IgD-negative memory B cell (primary cell): ENCODE data around the gene NADSYN1. TPM values are rescaled to one million over a fixed set of nuclear protein-coding genes. Genes with fewer than 3 reads are reported as not detected.

Experiments
- H3K27ac Mint-ChIP-seq, 3 donors: one replicate each; pipeline ENCODE4 v1.8.0; 2020 to 2022; ENCODE audit warnings: mild to moderate bottlenecking in 3 of 3, mixed read lengths in 3 of 3, moderate library complexity in 1 of 3
- H3K27me3 Mint-ChIP-seq: one replicate; pipeline ENCODE4 v1.8.0; 2021; ENCODE audit warnings: mixed read lengths
- H3K36me3 Mint-ChIP-seq: one replicate; pipeline ENCODE4 v1.8.0; 2020; ENCODE audit warnings: mild to moderate bottlenecking, mixed read lengths
- H3K4me1 Mint-ChIP-seq, 3 donors: one replicate each; pipeline ENCODE4 v1.8.0; 2020 to 2022; ENCODE audit warnings: mixed read lengths in 3 of 3, mild to moderate bottlenecking in 1 of 3
- H3K4me3 Mint-ChIP-seq, 4 donors: one replicate each; pipeline ENCODE4 v1.8.0; 2020 to 2022; ENCODE audit warnings: mild to moderate bottlenecking in 4 of 4, mixed read lengths in 4 of 4, moderate library complexity in 3 of 4
- H3K9me3 Mint-ChIP-seq, 3 donors: one replicate each; pipeline ENCODE4 v1.8.0; 2020 to 2021; ENCODE audit warnings: mixed read lengths in 3 of 3, mild to moderate bottlenecking in 1 of 3
- polyA plus RNA-seq: library from polyadenylated mRNA; unstranded; fragments of 300-500 nt; fragmentation: Illumina TruSeq; gene quantifications from one replicate; pipeline ENCODE4 v1.2.3, GENCODE V29; 2021

The NADSYN1 gene
- polyA plus RNA-seq, 1 donor from 2014 or later, result 39.5 TPM

DNA sequence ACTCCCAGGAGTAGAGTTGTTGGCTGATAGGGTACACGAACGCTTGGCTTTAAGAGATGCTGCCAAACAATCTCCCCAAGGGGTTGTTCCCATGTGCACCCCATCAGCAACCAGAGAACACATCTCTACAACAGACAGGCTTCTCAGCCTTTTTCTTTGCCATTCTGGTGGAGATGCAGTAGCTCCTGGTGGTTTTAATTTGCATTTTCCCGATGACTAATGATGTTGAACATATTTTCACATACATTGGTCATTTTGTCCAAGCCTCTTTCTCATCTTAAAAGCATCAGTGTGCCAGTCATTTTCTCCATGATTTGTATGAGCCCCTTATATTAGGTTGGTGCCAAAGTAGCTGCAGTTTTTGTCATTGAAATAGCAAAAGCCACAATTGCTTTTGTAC is 26.6 kb upstream of the NADSYN1 start:
- Mint-ChIP-seq H3K4me3 (no peak overlapping the region), H3K9me3 (no peaks in the 10 kb centered on the region), H3K4me1 (peaks cover 19 to 28% (median 21%) of the 10 kb centered on the region in 3 donors), H3K27me3 (peaks cover 1% of the 10 kb centered on the region), H3K27ac (no peak overlapping the region), H3K36me3 (no peaks in the 10 kb centered on the region)

DNA sequence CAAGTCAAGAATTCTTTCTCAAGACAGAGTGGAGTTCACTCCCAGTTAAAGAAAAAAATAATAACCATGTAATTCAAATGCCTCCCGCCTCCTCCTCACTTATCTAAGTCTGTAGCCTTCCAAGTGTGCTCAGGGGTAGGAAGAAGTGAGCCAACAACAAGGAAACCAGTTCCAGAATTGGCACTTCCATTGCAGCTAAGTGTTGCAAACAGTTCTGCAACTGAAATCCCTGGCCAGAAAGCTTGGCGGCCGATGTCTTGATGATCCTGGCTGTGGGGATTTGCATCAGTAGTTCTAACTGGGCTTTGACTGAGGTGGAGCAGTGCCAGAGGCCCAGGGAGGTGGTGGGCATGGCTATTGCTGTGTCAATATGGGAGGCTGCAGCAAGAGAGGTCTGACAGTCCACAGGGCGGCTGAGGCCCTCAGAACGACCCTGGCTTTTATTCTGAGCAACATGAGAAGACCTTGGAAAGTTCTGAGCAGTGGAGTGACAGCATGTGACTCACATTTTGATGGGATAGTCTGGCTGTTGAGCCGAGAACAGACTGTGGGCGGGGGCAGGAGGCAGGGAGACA is 24.1 kb upstream of the NADSYN1 start:
- Mint-ChIP-seq H3K27me3 (peaks cover 1% of the 10 kb centered on the region), H3K4me3 (no peak overlapping the region), H3K36me3 (no peaks in the 10 kb centered on the region), H3K4me1 (peaks cover 8 to 14% (median 12%) of the 10 kb centered on the region in 3 donors), H3K9me3 (no peaks in the 10 kb centered on the region), H3K27ac (no peak overlapping the region)

DNA sequence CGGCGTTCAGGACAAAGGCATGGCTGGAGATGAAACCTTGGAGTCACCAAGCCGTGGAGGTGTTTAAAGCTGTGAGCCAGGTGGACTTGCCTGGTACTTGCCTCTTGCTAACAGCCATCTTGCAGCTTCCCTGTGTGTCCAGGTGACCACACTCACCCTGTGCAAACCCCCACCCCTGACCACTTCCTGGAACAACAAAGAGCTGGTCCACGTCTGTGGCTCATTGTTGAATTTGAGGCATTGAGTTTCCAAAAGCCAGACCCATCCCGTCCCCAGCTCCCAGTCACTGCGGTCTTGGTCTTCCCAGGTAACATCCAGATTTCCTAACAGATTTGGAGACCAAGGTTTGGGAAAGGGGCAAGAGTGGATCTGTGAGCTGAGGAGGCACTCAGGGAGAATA is 23.3 kb upstream of the NADSYN1 start:
- Mint-ChIP-seq H3K27me3 (peaks cover 1% of the 10 kb centered on the region), H3K27ac (no peak overlapping the region), H3K36me3 (no peaks in the 10 kb centered on the region), H3K4me1 (peaks cover 8 to 14% (median 10%) of the 10 kb centered on the region in 3 donors), H3K4me3 (no peak overlapping the region), H3K9me3 (no peaks in the 10 kb centered on the region)

DNA sequence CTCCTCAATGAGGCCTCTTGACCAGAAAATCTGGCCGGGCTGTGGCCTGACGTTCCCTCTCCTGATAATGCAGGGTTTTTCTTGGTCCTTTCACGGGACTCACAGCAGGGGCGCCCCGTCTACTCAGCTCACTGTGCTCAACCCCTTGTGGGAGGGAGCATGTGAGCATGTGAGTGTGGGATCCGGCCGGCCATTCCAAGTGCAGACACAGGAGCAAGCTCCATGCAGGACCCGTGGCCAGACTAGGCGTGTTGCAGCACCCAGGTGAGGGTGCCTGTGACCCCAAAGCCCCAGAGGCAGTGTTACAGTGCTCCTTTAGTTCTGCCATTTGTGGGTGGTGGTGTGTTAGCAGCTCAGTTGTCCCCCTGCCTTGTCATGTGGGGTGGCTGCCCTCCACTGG is 22.8 kb upstream of the NADSYN1 start:
- no peak overlapping the region for H3K27ac Mint-ChIP-seq
- no peak overlapping the region for H3K4me3 Mint-ChIP-seq
- H3K27me3 Mint-ChIP-seq, result peaks cover 1% of the 10 kb centered on the region
- H3K4me1 Mint-ChIP-seq, result peaks cover 8 to 14% (median 10%) of the 10 kb centered on the region in 3 donors
- H3K9me3 Mint-ChIP-seq, result no peaks in the 10 kb centered on the region
- no peaks in the 10 kb centered on the region for H3K36me3 Mint-ChIP-seq

DNA sequence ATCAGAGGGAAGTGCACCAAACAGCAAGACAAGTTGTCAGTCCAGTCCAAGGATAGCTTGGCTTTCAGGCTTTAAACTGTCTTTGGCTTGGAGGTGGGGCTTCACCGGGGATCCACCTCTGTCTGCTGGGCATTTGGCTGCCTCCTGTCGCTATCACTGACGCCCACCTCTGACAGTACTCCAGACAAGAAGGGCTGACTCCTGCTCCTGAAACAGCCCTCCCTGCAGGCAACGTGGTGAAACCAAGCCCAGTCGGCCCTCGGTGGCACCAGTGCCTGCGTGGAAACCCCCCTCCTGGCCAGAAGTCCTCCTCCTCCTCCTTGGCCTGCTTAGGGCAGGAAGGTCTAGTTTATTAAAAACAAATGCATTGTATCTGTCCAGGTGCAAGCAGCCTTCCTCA is 21.7 kb upstream of the NADSYN1 start:
- no peak overlapping the region for H3K4me3 Mint-ChIP-seq
- H3K4me1 Mint-ChIP-seq, result peaks cover 3 to 5% (median 4%) of the 10 kb centered on the region in 3 donors
- no peak overlapping the region for H3K27ac Mint-ChIP-seq
- H3K9me3 Mint-ChIP-seq, result no peaks in the 10 kb centered on the region
- no peaks in the 10 kb centered on the region for H3K36me3 Mint-ChIP-seq
- H3K27me3 Mint-ChIP-seq, result no peaks in the 10 kb centered on the region

DNA sequence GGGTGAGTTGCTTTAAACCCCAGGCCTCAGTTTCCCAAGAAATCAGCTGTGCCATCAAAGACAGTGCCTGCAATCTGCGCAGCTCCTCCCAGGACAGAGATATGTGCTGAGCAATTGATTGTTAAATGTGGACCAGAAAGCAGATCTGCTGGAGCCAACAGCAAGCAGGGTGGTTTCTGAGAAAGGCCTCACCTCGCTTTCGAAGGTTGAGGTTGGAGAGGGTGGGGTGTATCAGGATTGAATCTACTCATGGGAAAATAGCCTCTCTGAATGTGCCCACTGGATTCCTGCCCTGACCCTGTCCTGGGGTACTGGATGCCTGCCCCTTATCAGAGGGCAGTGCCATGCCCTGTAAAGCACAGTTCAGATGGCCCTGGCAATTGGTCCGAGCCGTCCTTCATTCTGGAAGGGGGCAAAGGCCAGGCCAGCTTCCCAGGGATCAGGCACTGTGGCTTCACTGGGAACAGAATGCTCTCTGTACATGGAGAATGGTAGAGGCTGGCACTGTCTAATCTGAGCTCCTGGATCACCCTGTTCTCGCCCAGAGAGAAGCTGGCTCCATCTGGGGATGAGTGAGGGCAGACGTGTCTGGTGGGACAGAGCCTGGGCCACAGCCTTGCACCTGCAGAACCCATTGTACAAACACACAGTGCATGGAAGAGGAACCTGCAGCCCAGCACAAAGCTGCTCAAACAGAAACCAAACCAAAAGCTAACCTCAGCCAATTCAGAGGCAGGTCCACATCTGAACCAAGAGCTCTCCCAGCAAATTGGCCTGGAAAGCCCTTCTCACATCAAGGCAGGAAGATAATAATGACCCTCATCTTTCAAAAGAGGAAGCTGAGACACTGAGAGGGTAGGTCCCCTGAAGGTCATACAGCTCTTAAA is 20.0 kb upstream of the NADSYN1 start:
- H3K4me3 Mint-ChIP-seq, result no peak overlapping the region
- H3K4me1 Mint-ChIP-seq, result no peaks in the 10 kb centered on the region
- no peaks in the 10 kb centered on the region for H3K36me3 Mint-ChIP-seq
- no peaks in the 10 kb centered on the region for H3K9me3 Mint-ChIP-seq
- H3K27me3 Mint-ChIP-seq, result no peaks in the 10 kb centered on the region
- H3K27ac Mint-ChIP-seq, result no peak overlapping the region

GRCh38 chr11:71433648-71434450 is 19.2 kb upstream of the NADSYN1 start:
- H3K36me3 Mint-ChIP-seq, result peaks cover 3% of the 10 kb centered on the region
- no peak overlapping the region for H3K4me3 Mint-ChIP-seq
- no peaks in the 10 kb centered on the region for H3K27me3 Mint-ChIP-seq
- no peaks in the 10 kb centered on the region for H3K4me1 Mint-ChIP-seq
- no peak overlapping the region for H3K27ac Mint-ChIP-seq
- H3K9me3 Mint-ChIP-seq, result no peaks in the 10 kb centered on the region

DNA sequence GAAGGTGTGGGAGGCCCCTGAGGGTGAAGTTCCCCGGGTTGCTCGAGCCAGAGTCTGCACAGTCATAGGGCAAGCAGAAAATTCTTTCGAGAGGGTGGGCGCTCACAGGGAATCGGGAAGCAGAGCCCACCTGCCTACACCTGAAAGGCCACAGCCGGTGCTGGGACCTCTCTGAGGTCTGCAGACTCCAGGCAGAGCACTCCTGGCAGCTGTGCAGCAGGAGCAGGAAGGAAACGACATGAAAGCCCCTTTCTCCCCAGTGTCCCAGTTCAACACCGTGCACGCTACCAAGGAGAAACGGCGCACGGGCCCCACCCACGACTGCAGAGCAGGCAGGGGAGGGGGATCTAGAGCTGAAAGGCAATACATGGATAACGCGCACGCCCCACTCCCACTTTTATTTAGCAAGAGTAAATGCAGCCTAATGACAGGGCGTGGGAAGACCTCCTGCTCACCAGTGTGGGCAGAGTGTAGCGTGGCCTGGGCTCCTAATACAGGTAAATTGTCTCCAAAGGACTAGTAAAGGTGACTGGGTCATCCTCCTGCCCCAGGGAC is 18.4 kb upstream of the NADSYN1 start:
- H3K4me3 Mint-ChIP-seq, result no peak overlapping the region
- H3K36me3 Mint-ChIP-seq, result peaks cover 3% of the 10 kb centered on the region
- H3K9me3 Mint-ChIP-seq, result no peaks in the 10 kb centered on the region
- H3K27ac Mint-ChIP-seq, result no peak overlapping the region
- no peaks in the 10 kb centered on the region for H3K4me1 Mint-ChIP-seq
- H3K27me3 Mint-ChIP-seq, result no peaks in the 10 kb centered on the region

DNA sequence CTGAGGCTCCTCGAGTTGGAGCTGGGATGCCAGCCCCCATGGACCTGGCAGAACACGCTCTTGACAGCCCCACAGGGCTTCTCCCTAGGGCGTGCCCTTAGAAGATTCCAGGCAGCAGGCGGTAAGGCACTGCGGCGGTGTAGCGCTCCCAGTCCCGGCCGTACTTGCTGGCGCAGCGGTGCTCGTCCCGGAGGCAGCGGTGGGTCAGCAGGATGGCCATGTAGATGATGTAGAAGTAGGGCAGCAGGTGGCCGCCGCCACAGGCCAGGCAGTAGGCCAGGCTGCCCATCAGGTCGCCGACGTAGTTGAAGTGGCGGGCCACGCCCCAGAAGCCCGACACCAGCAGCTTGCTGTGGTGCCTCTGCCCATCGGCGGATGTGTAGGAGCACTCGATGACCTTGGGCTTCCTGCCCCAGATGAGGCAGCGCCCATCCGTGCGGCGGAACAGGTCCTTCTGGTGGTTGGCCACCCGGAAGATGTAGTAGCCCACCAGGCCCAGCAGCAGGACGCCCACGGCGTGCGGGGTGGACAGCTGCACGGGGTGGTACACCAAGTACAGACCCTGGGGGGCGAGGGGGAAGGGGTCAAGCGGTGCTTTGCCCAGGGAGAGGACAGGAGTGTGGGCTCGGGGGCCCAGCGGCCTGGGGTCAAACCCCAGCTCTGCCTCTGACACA is 17.6 kb upstream of the NADSYN1 start:
- Mint-ChIP-seq H3K4me3 (no peak overlapping the region), H3K27ac (no peak overlapping the region), H3K4me1 (no peaks in the 10 kb centered on the region), H3K27me3 (no peaks in the 10 kb centered on the region), H3K9me3 (no peaks in the 10 kb centered on the region), H3K36me3 (peaks cover 3% of the 10 kb centered on the region)

GRCh38 chr11:71436861-71437260 is 16.1 kb upstream of the NADSYN1 start:
- H3K36me3 Mint-ChIP-seq, result peaks cover 4% of the 10 kb centered on the region
- H3K4me1 Mint-ChIP-seq, result no peaks in the 10 kb centered on the region
- no peaks in the 10 kb centered on the region for H3K27me3 Mint-ChIP-seq
- H3K4me3 Mint-ChIP-seq, result no peak overlapping the region
- no peak overlapping the region for H3K27ac Mint-ChIP-seq
- no peaks in the 10 kb centered on the region for H3K9me3 Mint-ChIP-seq

- no peaks in the 10 kb centered on the region for H3K27me3 Mint-ChIP-seq
- H3K27ac Mint-ChIP-seq, result no peak overlapping the region
- H3K9me3 Mint-ChIP-seq, result no peaks in the 10 kb centered on the region
- H3K36me3 Mint-ChIP-seq, result peaks cover 4% of the 10 kb centered on the region
- no peak overlapping the region for H3K4me3 Mint-ChIP-seq
- no peaks in the 10 kb centered on the region for H3K4me1 Mint-ChIP-seq
Measured at GRCh38 chr11:71437399-71437798, 15.6 kb upstream of the NADSYN1 start.

- H3K27ac Mint-ChIP-seq, result no peak overlapping the region
- no peaks in the 10 kb centered on the region for H3K27me3 Mint-ChIP-seq
- H3K9me3 Mint-ChIP-seq, result no peaks in the 10 kb centered on the region
- no peak overlapping the region for H3K4me3 Mint-ChIP-seq
- H3K4me1 Mint-ChIP-seq, result no peaks in the 10 kb centered on the region
- peaks cover 4% of the 10 kb centered on the region for H3K36me3 Mint-ChIP-seq
Measured at GRCh38 chr11:71437879-71438278, 15.1 kb upstream of the NADSYN1 start.

DNA sequence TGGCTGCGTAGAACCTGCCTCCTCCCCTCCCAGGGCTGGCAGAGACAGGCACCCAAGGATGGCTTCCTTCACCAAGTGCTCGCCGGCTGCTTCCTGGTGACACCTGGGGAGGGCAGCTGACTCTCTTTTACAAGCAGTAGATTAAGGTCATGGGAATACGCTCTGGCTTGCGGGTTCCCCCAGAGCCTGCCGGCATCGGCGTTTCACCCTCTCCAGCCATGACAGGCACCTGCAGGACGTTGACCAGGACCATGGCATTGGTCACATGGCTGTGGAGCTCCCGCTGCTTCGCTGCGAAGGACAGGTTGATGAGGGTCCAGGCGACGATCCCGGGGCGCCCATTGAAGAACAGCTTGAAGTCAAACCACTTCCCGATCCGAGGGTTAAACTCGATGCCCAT is 14.4 kb upstream of the NADSYN1 start:
- no peaks in the 10 kb centered on the region for H3K27me3 Mint-ChIP-seq
- H3K4me3 Mint-ChIP-seq, result no peak overlapping the region
- no peaks in the 10 kb centered on the region for H3K4me1 Mint-ChIP-seq
- no peaks in the 10 kb centered on the region for H3K9me3 Mint-ChIP-seq
- H3K27ac Mint-ChIP-seq, result no peak overlapping the region
- peaks cover 4% of the 10 kb centered on the region for H3K36me3 Mint-ChIP-seq

DNA sequence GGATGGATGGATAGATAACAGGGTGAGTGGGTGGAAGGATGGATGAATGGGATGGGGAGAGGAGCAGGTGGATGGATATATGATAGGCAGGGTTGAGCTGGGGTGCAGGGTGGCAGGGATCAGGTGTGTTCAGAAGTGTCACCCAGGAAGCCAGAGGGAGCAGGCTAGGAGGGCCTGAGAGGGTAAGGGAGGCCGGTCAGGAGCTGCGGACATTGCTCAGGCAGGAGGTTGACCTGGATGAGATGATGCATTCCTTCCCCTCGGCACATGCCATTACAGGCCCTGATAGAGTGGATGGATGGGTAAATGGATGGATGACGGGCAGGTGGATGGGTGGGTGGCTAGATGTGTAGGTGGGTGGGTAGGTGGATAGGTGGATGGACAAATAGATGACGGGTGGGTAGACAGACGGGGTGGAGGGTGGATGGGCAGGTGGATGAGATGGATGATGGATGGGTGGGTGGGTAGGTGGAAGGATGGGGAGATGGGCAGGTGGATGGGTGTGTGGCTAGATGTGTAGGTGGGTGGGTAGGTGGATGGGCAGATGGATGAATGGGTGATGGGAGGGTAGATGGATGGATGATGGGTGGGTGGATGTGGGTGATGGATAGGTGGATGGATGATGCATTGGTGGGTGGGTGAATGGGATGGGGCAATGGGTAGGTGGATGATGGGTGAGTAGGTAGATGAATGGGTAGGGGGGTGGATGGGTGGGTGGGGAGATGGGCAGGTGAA is 12.8 kb upstream of the NADSYN1 start:
- Mint-ChIP-seq H3K4me3 (no peak overlapping the region), H3K9me3 (no peaks in the 10 kb centered on the region), H3K27me3 (no peaks in the 10 kb centered on the region), H3K36me3 (peaks cover 4% of the 10 kb centered on the region), H3K27ac (no peak overlapping the region), H3K4me1 (no peaks in the 10 kb centered on the region)
